Keratinocyte (primary cell): Measurements from ENCODE around the gene PSD2.

ENCODE experiments used
- EZH2 ChIP-seq: IDR thresholded peaks from one replicate; pipeline ENCODE4 v1.6.1; 2012; ENCODE audit warnings: inconsistent platforms, mild to moderate bottlenecking, low read length, moderate library complexity
- TF ChIP-seq, protein P1 (sequence below), 3 experiments: IDR thresholded peaks in 1 of 3; conservative IDR thresholded peaks in 1 of 3; optimal IDR thresholded peaks in 1 of 3; 2 replicates in 2 of 3; 3 replicates in 1 of 3; pipeline versions ENCODE3 to v1.5.1; 2011; ENCODE audit warnings: low read length in 3 of 3, mild to moderate bottlenecking in 3 of 3, moderate library complexity in 2 of 3, control low read depth in 1 of 3, inconsistent platforms in 1 of 3; ENCODE audit not compliant: insufficient read depth in 2 of 3; ENCODE audit errors: extremely low read depth in 1 of 3

- TF ChIP-seq, protein P1, sequence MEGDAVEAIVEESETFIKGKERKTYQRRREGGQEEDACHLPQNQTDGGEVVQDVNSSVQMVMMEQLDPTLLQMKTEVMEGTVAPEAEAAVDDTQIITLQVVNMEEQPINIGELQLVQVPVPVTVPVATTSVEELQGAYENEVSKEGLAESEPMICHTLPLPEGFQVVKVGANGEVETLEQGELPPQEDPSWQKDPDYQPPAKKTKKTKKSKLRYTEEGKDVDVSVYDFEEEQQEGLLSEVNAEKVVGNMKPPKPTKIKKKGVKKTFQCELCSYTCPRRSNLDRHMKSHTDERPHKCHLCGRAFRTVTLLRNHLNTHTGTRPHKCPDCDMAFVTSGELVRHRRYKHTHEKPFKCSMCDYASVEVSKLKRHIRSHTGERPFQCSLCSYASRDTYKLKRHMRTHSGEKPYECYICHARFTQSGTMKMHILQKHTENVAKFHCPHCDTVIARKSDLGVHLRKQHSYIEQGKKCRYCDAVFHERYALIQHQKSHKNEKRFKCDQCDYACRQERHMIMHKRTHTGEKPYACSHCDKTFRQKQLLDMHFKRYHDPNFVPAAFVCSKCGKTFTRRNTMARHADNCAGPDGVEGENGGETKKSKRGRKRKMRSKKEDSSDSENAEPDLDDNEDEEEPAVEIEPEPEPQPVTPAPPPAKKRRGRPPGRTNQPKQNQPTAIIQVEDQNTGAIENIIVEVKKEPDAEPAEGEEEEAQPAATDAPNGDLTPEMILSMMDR (optimal IDR thresholded peaks at IDR 0.05 in 1 of 3, IDR thresholded peaks at IDR 0.05 in 1 of 3, conservative IDR thresholded peaks at IDR 0.05 in 1 of 3; ENCODE audit: extremely low read depth in 1 of 3, insufficient read depth in 2 of 3, low read length in 3 of 3), result no peak
- TF ChIP-seq EZH2, result no peak
These were observed 30.7 kb upstream of the PSD2 start for GRCh38 chr5:139764886-139765408.
